GM12874 (cell line): Measurements from ENCODE around the gene NDUFS6.

ENCODE experiments used
- CTCF ChIP-seq: IDR thresholded peaks from 2 replicates; pipeline ENCODE4 v1.5.1; 2011; ENCODE audit warnings: low read depth, mild to moderate bottlenecking, control low read depth, low read length, moderate library complexity; ENCODE audit not compliant: insufficient read depth

NDUFS6 gene

GRCh38 chr5:1845696-1846095 lies 44.5 kb downstream of the NDUFS6 start:
- TF ChIP-seq CTCF = no peak

DNA sequence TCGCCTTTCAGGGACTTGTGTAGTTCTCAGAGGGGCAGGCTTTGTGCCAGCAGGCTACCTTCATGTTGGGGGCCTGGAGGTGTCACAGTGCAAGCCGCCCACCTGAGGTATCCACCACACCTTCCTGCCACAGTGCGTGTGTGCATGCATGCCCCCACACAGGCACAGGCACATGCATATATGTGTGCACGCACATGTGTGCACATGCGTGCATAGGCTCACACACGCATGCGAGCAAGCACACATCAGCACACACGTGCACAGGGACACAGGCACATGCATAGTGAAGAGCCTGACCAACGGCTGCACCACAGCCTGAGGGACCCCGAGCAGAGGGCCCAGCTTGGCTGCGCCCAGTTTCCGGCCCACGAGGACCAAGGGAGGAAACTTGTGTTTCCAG lies 45.4 kb downstream of the NDUFS6 start:
- no peak for TF ChIP-seq CTCF

GRCh38 chr5:1847056-1847455 lies 45.8 kb downstream of the NDUFS6 start:
- TF ChIP-seq CTCF = no peak

- no peak for TF ChIP-seq CTCF
Measured at GRCh38 chr5:1847611-1848010, 46.4 kb downstream of the NDUFS6 start.

DNA sequence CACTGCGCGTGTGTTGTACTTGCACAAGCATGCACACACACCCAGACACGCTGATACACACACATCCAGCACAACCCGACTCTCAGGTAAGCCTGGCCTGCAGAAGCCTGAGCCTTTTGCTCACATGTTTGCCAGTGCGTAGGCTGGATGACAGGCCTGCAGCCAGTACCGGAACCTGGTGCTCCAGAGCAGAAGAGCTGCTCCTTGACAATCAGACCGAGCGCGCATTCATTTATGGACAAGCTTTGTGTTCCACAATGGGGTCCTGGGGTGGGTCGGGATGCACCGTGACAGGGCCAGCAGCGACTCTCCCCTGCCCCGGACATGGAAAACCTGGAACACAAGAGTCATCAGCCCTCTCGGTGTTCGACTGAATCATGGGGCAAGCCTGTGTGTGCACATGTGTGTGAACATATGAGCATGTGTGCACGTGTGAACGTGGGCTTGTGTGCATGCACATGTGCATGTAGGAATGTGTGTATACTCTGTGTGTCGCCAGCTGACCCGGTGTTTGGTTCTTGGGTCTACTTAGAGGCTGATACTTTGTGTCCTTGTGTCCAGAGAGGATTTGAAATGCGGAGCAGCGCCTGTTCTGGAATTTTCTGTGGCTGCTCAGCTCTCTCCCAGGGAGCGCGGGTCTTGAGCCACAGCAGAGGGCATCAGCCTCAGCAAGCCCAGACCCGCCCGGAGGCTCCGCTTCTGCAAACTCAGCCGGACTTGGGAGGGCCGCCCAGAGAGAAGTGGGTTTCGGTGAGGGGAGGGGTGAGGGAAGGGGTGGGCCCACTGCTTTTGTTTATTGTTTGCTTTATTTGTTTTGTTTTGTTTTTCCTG lies 49.3 kb downstream of the NDUFS6 start:
- no peak for TF ChIP-seq CTCF

DNA sequence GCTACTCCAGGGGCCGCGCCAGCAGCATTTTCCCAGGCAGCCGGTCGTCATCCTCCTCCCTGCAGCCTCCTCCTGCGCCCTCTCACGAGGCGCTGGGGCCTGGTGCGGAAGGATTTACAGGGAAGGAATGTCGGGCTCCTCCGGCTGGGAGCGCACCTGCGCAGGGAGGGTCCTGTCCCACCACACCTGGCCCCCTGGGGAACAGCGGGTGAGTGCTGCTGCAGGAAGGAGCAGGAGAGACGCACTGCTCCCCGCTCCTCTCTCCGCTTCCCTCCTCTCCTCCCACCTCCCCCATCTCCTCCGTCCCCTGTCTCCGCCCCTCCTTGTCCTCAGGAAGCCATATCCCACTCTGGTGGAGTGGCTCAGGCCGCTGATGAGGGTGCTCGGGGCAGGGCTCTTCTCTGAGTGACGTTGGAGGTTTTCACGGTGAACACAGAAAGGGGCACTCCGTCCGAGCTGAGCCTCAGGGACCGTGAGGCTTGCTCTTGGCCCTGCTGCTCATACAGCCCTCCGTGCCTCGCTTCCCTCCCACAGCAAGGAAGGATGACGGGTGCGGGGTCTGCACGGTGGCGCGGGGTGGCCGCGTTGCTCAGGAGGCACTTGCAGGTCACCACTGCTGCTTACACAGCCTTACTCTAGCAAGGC lies 50.2 kb downstream of the NDUFS6 start:
- TF ChIP-seq CTCF = no peak

DNA sequence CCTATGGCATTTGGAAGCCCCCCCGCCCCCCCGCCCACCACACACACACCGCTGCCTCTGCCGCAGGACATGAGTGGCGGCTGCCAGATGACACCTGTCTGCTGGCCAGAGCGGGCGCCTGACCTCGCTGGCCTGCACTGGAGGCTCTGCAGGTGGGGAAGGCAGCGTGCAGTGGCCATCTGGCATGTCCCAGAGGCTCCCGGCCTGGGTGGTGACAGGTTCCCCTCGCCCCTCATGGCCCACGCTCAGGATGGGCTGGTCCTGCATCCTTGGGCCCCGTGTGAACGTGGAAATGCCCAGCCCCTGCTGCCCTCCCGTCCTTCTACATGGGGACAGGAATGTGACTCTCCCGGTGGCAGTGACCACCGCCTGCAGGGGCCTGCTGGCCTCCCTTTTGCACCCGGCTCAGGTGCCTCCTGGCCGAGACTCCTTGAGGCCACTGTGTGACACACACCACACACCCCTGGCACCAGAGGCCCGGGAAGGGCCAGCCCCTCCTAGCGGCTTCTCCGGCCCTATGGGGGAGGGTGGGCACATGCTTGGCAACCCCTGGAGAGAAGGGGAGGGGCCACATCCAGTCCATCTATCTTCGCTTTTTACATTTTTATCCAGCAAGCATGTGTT lies 51.2 kb downstream of the NDUFS6 start:
- no peak for TF ChIP-seq CTCF
